HEK293 (cell line): ENCODE measurements around the gene SQOR.

Experiments
- CTCF ChIA-PET: fragments of 350-600 bp; formaldehyde crosslinking; extraction: SDS; loops from one replicate; lab custom pipeline; 2021; ENCODE audit warnings: antibody characterized with exemption; lab: Yijun Ruan, JAX
- POLR2A ChIA-PET: fragments of 300-600 bp; formaldehyde crosslinking; extraction: SDS; loops from one replicate; lab custom pipeline; 2020; ENCODE audit warnings: antibody characterized with exemption, inconsistent platforms; lab: Yijun Ruan, JAX
- H3K27ac ChIP-seq: fragments of 200-500 bp; sonication (Bioruptor generic); 2 replicates; pipeline ENCODE4 v1.5.1; 2014; ENCODE audit warnings: low read depth, low read length, control low read depth, inconsistent platforms; ENCODE audit errors: extremely low read depth
- H3K36me3 ChIP-seq, 2 experiments: fragments of 200-500 bp in 1 of 2; sonication (Bioruptor generic) in 1 of 2; 1 replicate in 1 of 2; 2 replicates in 1 of 2; pipeline ENCODE4 v1.5.1; 2014 to 2017; ENCODE audit warnings: inconsistent platforms in 2 of 2, low read length in 2 of 2; ENCODE audit not compliant: control insufficient read depth in 2 of 2, insufficient read depth in 1 of 2
- H3K4me1 ChIP-seq: fragments of 200-500 bp; sonication (Bioruptor generic); 2 replicates; pipeline ENCODE4 v1.5.1; 2014; ENCODE audit warnings: mild to moderate bottlenecking, low read length, inconsistent platforms; ENCODE audit not compliant: control insufficient read depth, insufficient read depth
- H3K4me3 ChIP-seq: 2 replicates; pipeline ENCODE4 v1.5.1; 2011; ENCODE audit warnings: low read depth, mild to moderate bottlenecking, control low read depth, low read length, moderate library complexity
- H3K9me3 ChIP-seq: fragments of 200-500 bp; sonication (Bioruptor generic); 2 replicates; pipeline ENCODE4 v1.5.1; 2014; ENCODE audit warnings: low read depth, low read length, inconsistent platforms; ENCODE audit not compliant: control insufficient read depth, insufficient read depth
- GLI4 ChIP-seq: fragments of 450-650 bp; formaldehyde crosslinking; IDR thresholded peaks from 2 replicates; pipeline ENCODE4 v1.5.1; 2016; ENCODE audit warnings: missing biosample characterization, missing genetic modification characterization
- GLIS2 ChIP-seq: fragments of 450-650 bp; formaldehyde crosslinking; IDR thresholded peaks from 2 replicates; pipeline ENCODE4 v1.5.1; 2016; ENCODE audit warnings: missing biosample characterization, missing genetic modification characterization
- IKZF3 ChIP-seq: fragments of 450-650 bp; IDR thresholded peaks from 2 replicates; pipeline ENCODE4 v1.5.0; 2018; ENCODE audit warnings: missing biosample characterization, mild to moderate bottlenecking, missing genetic modification characterization, moderate library complexity
- KLF9 ChIP-seq: fragments of 450-650 bp; formaldehyde crosslinking; IDR thresholded peaks from 2 replicates; pipeline ENCODE4 v1.5.1; 2016; ENCODE audit warnings: missing biosample characterization, missing genetic modification characterization, low read depth
- RBAK ChIP-seq: fragments of 450-650 bp; formaldehyde crosslinking; IDR thresholded peaks from 2 replicates; pipeline ENCODE4 v1.5.1; 2016; ENCODE audit warnings: missing biosample characterization, missing genetic modification characterization
- TRIM28 ChIP-seq: IDR thresholded peaks from 2 replicates; pipeline ENCODE4 v1.6.1; 2011; ENCODE audit warnings: low read length, control low read depth, borderline replicate concordance
- TSHZ1 ChIP-seq: fragments of 450-650 bp; formaldehyde crosslinking; IDR thresholded peaks from 2 replicates; pipeline ENCODE4 v1.5.1; 2016; ENCODE audit warnings: missing biosample characterization, missing genetic modification characterization, borderline replicate concordance
- ZBTB49 ChIP-seq: fragments of 450-650 bp; formaldehyde crosslinking; IDR thresholded peaks from 2 replicates; pipeline ENCODE4 v1.5.1; 2016; ENCODE audit warnings: missing biosample characterization, missing genetic modification characterization, low read depth
- ZNF138 ChIP-seq: fragments of 450-650 bp; formaldehyde crosslinking; IDR thresholded peaks from 2 replicates; pipeline ENCODE4 v1.5.1; 2016; ENCODE audit warnings: missing biosample characterization, missing genetic modification characterization, borderline replicate concordance
- ZNF18 ChIP-seq: fragments of 450-650 bp; formaldehyde crosslinking; IDR thresholded peaks from 2 replicates; pipeline ENCODE4 v1.5.1; 2016; ENCODE audit warnings: missing biosample characterization, missing genetic modification characterization
- ZNF391 ChIP-seq: fragments of 450-650 bp; formaldehyde crosslinking; IDR thresholded peaks from 2 replicates; pipeline ENCODE4 v1.5.1; 2016; ENCODE audit warnings: low read depth, missing biosample characterization, missing genetic modification characterization, borderline replicate concordance
- ZNF501 ChIP-seq: fragments of 450-650 bp; formaldehyde crosslinking; IDR thresholded peaks from 2 replicates; pipeline ENCODE4 v1.5.1; 2016; ENCODE audit warnings: missing biosample characterization, missing genetic modification characterization
- ZNF549 ChIP-seq: fragments of 450-650 bp; IDR thresholded peaks from 2 replicates; pipeline ENCODE4 v1.5.1; 2018; ENCODE audit warnings: missing biosample characterization, missing genetic modification characterization, mild to moderate bottlenecking, inconsistent platforms, moderate library complexity
- ZNF629 ChIP-seq: fragments of 450-650 bp; formaldehyde crosslinking; IDR thresholded peaks from 2 replicates; pipeline ENCODE4 v1.5.1; 2017; ENCODE audit warnings: missing biosample characterization, missing genetic modification characterization
- ZNF664 ChIP-seq: fragments of 450-650 bp; formaldehyde crosslinking; IDR thresholded peaks from 2 replicates; pipeline ENCODE4 v1.5.1; 2016; ENCODE audit warnings: missing biosample characterization, missing genetic modification characterization
- ZNF785 ChIP-seq: fragments of 450-650 bp; formaldehyde crosslinking; IDR thresholded peaks from 2 replicates; pipeline ENCODE4 v1.5.1; 2016; ENCODE audit warnings: missing biosample characterization, missing genetic modification characterization
- ZSCAN16 ChIP-seq: fragments of 450-650 bp; formaldehyde crosslinking; IDR thresholded peaks from 2 replicates; pipeline ENCODE4 v1.5.1; 2016; ENCODE audit warnings: missing biosample characterization, missing genetic modification characterization

Gene SQOR

GRCh38 chr15:45684533-45684932, 49.7 kb downstream of the SQOR start:
- CTCF ChIA-PET = interaction anchor here (0.6 to 1.2 kb wide), 4 partner anchors 21 to 627 kb away, joined by 3 to 5 read pairs (median 4); no protein-coding TSS in a partner anchor
- POLR2A ChIA-PET = no interaction called here
- Histone ChIP-seq H3K27ac (no peak overlapping the region), H3K36me3 (no peaks in the 10 kb centered on the region), H3K4me1 (no peaks in the 10 kb centered on the region), H3K4me3 (no peak overlapping the region), H3K9me3 (no peaks in the 10 kb centered on the region)
- TF ChIP-seq ZNF629 (tag by site-specific recombination) (no peak), KLF9 (no peak), ZNF138 (tag by site-specific recombination) (no peak)

GRCh38 chr15:45689616-45690015, 54.8 kb downstream of the SQOR start:
- POLR2A ChIA-PET = no interaction called here

GRCh38 chr15:45690581-45691260, 55.9 kb downstream of the SQOR start:
- no peaks in the 10 kb centered on the region for H3K4me1 ChIP-seq
- TF ChIP-seq ZNF549 (no peak), ZNF664 (tag by site-specific recombination) (no peak), RBAK (tag by site-specific recombination) (no peak), ZNF18 (tag by site-specific recombination) (no peak), GLI4 (tag by site-specific recombination) (no peak), TRIM28 (no peak)
- TF ChIP-seq, all 188 proteins: peak for 0
- Histone ChIP-seq H3K27ac (no peak overlapping the region), H3K36me3 (no peaks in the 10 kb centered on the region), H3K4me3 (no peak overlapping the region), H3K9me3 (no peaks in the 10 kb centered on the region)
- ChIA-PET CTCF (interaction anchor here (0.6 kb wide), 1 partner anchor 10 kb away, joined by 3 read pairs; no protein-coding TSS in a partner anchor), POLR2A (no interaction called here)

More at GRCh38 chr15:45689616-45690015, 54.8 kb downstream of the SQOR start:
- no peak for TF ChIP-seq ZNF391 (tag by site-specific recombination)
- no peak for TF ChIP-seq ZBTB49 (tag by site-specific recombination)
- TF ChIP-seq ZSCAN16 = no peak
- no peak for TF ChIP-seq GLIS2
- TF ChIP-seq TSHZ1 (tag by site-specific recombination) = no peak
- TF ChIP-seq IKZF3 (tag by site-specific recombination) = no peak
- TF ChIP-seq ZNF785 (tag by site-specific recombination) = no peak
- TF ChIP-seq ZNF501 (tag by site-specific recombination) = no peak
- no peak for TF ChIP-seq RBAK (tag by site-specific recombination)
- H3K9me3 ChIP-seq = no peaks in the 10 kb centered on the region
- no peak overlapping the region for H3K4me3 ChIP-seq
- no peaks in the 10 kb centered on the region for H3K36me3 ChIP-seq
- CTCF ChIA-PET = no interaction called here
- H3K27ac ChIP-seq = no peak overlapping the region
- no peaks in the 10 kb centered on the region for H3K4me1 ChIP-seq
